22Rv1 (cell line): ENCODE measurements around the gene NFXL1.

Experiments used
- CTCF ChIP-seq: fragments of 450-650 bp; IDR thresholded peaks from 2 replicates; pipeline ENCODE4 v1.5.1; 2017; ENCODE audit warnings: mild to moderate bottlenecking
- ZFX ChIP-seq: fragments of 450-650 bp; IDR thresholded peaks from 2 replicates; pipeline ENCODE4 v1.6.1; 2017; ENCODE audit warnings: antibody characterized with exemption, borderline replicate concordance

- TF ChIP-seq CTCF (no peak), ZFX (no peak)
These were observed 95.2 kb downstream of the NFXL1 start for GRCh38 chr4:47819178-47819577.
